Tibial artery (tissue), 4 donors: Measurements from ENCODE around the gene NFIA.
A peak's percentile ranks its signal among the peaks of the same experiment; 100 is the strongest.

Source experiments
- DNase-seq, 2 donors: peaks; one replicate each; pipeline ENCODE4 v3.0.0-alpha.2; 2019
- H3K27ac ChIP-seq, 2 donors: fragments of 200-600 bp; sonication (generic) in 1 of 2; 1 replicate in 1 of 2; 2 replicates in 1 of 2; pipeline ENCODE4 v1.5.1; 2018 to 2019; ENCODE audit warnings: mild to moderate bottlenecking in 1 of 2
- H3K27me3 ChIP-seq, 2 donors: fragments of 200-600 bp; sonication (generic) in 1 of 2; one replicate each; pipeline versions ENCODE4 v1.5.1 to v1.6.0; 2016 to 2019
- H3K36me3 ChIP-seq, 3 donors: fragments of 200-600 bp; sonication (generic) in 2 of 3; one replicate each; pipeline ENCODE4 v1.5.1; 2016 to 2019; ENCODE audit warnings: mild to moderate bottlenecking in 2 of 3
- H3K4me1 ChIP-seq, 4 donors: fragments of 200-600 bp; sonication (generic) in 2 of 4; 1 replicate in 3 of 4; 2 replicates in 1 of 4; pipeline ENCODE4 v1.5.1; 2016 to 2019
- H3K4me3 ChIP-seq, 2 donors: fragments of 200-600 bp; sonication (generic) in 1 of 2; 1 replicate in 1 of 2; 2 replicates in 1 of 2; pipeline ENCODE4 v1.5.1; 2018 to 2019; ENCODE audit warnings: mild to moderate bottlenecking in 2 of 2
- H3K9me3 ChIP-seq, 3 donors: fragments of 200-600 bp; sonication (generic) in 1 of 3; one replicate each; pipeline ENCODE4 v1.5.1; 2016 to 2019
- intact Hi-C: fragments of 100-400 bp; cut with DNase I; formaldehyde crosslinking; loops from one replicate; pipeline ENCODE4 v1.15.0; 2023; ENCODE audit warnings: low total_unique reads
- TF ChIP-seq, protein P1 (sequence below), 2 experiments: fragments of 200-600 bp in 1 of 2; fragments of 450-650 bp in 1 of 2; IDR thresholded peaks; one replicate each; pipeline ENCODE4 v1.5.1; 2017 to 2019; ENCODE audit warnings: antibody characterized with exemption in 2 of 2, mild to moderate bottlenecking in 1 of 2, moderate library complexity in 1 of 2

The NFIA gene

DNA sequence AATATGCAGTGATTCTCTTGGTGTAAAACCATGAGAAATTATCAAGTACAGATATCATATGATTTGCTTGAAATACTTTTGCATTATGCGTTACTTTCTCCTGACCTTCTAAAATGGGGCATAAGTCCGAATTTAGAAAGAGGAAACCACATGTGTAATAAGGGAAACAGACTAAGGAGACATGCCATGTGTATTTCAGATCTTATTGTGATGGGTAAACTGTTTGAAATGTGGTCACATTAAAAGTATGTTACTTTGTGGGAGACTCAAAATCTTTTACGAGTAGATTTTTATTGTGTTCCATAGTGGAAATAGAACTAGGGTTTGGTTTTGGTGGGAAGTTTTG, 173.0 kb downstream of the NFIA start:
- intact Hi-C loops, result no loop called here
- TF ChIP-seq, protein P1, sequence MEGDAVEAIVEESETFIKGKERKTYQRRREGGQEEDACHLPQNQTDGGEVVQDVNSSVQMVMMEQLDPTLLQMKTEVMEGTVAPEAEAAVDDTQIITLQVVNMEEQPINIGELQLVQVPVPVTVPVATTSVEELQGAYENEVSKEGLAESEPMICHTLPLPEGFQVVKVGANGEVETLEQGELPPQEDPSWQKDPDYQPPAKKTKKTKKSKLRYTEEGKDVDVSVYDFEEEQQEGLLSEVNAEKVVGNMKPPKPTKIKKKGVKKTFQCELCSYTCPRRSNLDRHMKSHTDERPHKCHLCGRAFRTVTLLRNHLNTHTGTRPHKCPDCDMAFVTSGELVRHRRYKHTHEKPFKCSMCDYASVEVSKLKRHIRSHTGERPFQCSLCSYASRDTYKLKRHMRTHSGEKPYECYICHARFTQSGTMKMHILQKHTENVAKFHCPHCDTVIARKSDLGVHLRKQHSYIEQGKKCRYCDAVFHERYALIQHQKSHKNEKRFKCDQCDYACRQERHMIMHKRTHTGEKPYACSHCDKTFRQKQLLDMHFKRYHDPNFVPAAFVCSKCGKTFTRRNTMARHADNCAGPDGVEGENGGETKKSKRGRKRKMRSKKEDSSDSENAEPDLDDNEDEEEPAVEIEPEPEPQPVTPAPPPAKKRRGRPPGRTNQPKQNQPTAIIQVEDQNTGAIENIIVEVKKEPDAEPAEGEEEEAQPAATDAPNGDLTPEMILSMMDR (IDR thresholded peaks at IDR 0.05), result no peak
- Histone ChIP-seq H3K27ac (peak overlapping the region; percentile 66 to 68), H3K4me1 (peaks cover 0 to 72% (median 25%) of the 10 kb centered on the region in 4 donors), H3K36me3 (no peaks in the 10 kb centered on the region), H3K9me3 (no peaks in the 10 kb centered on the region), H3K27me3 (no peaks in the 10 kb centered on the region), H3K4me3 (peak overlapping the region; percentile 40 to 48)
- no peak for DNase-seq

DNA sequence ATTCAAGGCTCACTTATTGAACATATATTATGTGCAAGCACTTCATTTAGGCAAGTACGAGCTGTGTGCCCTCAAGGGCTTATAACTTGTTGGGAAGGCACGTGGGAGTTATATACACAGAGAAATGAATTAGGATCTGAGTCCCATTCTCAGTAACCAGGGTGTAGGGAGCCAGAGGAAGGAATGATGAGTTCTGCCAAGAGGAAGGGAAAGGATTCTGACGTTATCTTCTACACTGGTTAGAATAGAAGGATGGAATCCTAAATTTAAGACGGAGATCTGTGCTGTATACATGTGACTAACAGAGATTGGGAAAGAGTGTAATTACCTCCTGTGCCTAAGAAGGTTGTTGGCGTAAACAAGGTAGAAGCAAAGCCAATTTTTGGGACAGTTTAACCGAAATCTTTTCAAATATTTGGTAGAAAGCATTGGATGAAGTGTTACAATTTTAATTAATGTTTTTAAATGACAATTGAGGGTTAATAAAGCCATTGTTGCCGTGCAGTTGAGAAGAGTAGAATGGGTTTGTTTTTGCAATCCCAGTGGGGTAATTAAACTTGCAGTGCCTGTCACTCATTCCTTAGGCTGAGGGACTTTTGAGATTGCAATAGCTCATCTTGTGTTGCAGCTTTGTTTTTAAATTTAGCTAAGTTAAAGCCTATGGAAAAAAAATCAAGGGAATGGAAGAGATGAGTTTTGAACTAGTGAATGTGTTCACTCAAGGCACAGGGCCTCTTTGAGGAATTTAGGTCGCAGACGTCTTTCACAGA, 177.2 kb downstream of the NFIA start:
- Histone ChIP-seq H3K27ac (peak overlapping the region in 1 of 2 donors; percentile 51), H3K4me1 (peaks cover 0 to 86% (median 21%) of the 10 kb centered on the region in 4 donors), H3K27me3 (no peaks in the 10 kb centered on the region), H3K9me3 (no peaks in the 10 kb centered on the region), H3K4me3 (no peak overlapping the region), H3K36me3 (no peaks in the 10 kb centered on the region)
- DNase-seq, result no peak
- TF ChIP-seq, protein P1 (IDR thresholded peaks at IDR 0.05), result no peak
- intact Hi-C loops, result no loop called here

DNA sequence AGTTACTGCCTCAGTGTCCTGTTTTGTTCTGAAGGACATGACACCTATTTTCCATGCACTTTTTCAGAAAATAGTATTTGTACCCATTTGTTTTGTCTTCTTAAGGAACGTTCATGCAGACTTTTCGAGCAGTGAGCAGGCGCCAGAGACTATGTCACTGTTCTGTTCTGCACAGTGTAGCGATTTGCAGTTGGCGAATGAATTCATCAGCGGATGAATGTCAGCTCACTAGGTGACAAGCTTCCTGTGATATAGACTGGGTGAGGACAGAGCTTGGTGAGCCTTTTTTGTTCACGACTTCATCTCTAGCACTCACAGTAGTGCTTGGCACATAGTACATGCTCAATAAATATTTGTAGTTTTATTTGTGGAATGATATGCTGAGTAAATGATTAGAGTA, 177.8 kb downstream of the NFIA start:
- Histone ChIP-seq H3K9me3 (no peaks in the 10 kb centered on the region), H3K4me1 (peaks cover 0 to 80% (median 16%) of the 10 kb centered on the region in 4 donors), H3K36me3 (no peaks in the 10 kb centered on the region), H3K4me3 (no peak overlapping the region), H3K27me3 (no peaks in the 10 kb centered on the region), H3K27ac (peak overlapping the region in 1 of 2 donors; percentile 51)
- intact Hi-C loops, result no loop called here
- TF ChIP-seq, protein P1 (IDR thresholded peaks at IDR 0.05), result no peak
- no peak for DNase-seq

DNA sequence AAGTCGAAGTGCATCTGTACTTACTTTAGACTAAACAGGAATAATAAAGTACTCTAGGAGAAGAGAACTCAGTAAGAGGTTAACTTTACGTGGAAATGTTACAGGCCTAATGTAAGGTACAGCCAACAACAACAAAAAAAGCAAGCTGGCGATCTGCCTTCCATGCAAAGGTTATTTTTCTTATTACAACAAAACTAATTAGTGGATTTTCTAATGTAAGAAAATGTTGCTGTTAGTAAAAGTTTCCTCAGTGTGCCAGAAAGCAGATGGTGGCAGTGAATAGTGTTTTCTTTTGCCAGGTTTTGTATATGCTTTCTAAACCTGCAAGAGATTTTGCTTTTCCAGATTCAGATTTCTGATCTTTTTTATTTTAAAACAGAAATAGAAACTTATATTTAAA, 179.2 kb downstream of the NFIA start:
- no peaks in the 10 kb centered on the region for H3K27me3 ChIP-seq
- H3K27ac ChIP-seq, result peak overlapping the region; percentile 0 to 55
- TF ChIP-seq, protein P1 (IDR thresholded peaks at IDR 0.05), result no peak
- H3K4me1 ChIP-seq, result peaks cover 0 to 79% (median 12%) of the 10 kb centered on the region in 4 donors
- no peaks in the 10 kb centered on the region for H3K36me3 ChIP-seq
- H3K9me3 ChIP-seq, result no peaks in the 10 kb centered on the region
- H3K4me3 ChIP-seq, result no peak overlapping the region
- no peak for DNase-seq
- intact Hi-C loops, result no loop called here

DNA sequence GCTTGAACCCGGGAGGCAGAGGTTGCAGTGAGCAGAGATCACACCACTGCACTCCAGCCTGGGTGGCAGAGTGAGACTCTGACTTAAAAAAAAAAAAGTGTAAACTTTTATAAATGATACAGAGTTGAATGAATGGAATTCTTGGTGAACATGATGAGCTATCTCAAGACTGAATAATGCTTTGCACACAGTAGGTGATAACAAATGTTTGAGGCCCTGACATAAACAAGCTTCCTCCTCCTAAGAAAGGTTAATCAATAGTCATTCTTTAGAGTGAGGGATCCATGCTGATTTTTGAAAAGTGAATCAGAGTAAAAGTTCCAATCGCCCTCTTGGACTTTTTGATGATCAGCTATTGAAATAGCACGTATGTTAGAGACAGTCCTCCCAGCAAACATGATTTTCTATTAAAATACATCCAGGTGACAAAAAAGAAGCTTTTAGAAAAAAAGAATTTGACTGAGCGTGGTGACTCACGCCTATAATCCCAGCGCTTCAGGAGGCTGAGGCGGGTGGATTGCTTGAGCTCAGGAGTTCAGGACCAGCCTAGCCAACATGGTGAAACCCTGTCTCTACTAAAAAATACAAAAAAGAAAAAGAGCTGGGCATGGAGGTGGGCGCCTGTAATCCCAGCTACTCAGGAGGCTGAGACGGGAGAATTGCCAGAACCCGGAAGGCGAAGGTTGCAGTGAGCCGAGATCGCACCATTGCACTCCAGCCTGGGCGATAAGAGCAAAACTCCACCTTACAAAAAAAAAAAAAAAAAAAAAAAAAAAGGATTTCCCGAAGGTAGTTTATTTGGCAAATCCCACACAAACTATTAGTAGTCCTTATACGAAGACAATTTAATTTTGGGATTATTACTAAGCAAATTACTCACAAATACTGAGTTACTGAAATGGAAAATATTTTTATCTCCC, 181.8 kb downstream of the NFIA start:
- intact Hi-C loops, result no loop called here
- H3K27ac ChIP-seq, result peak overlapping the region in 1 of 2 donors; percentile 55
- no peaks in the 10 kb centered on the region for H3K27me3 ChIP-seq
- H3K9me3 ChIP-seq, result no peaks in the 10 kb centered on the region
- no peaks in the 10 kb centered on the region for H3K36me3 ChIP-seq
- H3K4me3 ChIP-seq, result no peak overlapping the region
- TF ChIP-seq, protein P1 (IDR thresholded peaks at IDR 0.05), result no peak
- DNase-seq, result no peak
- peaks cover 0 to 78% (median 20%) of the 10 kb centered on the region in 4 donors for H3K4me1 ChIP-seq
